SK-N-MC (cell line): Measurements from ENCODE around the gene HOPX.
"Not testable (repeated sequence)": the region's sequence is repeated elsewhere in the genome, so short reads cannot be mapped to it uniquely, and the experiment has no call there.

Experiments
- DNase-seq: peaks from one replicate; pipeline ENCODE4 v3.0.0-alpha.2; 2011; ENCODE audit warnings: low read depth, low spot score
- H3K27ac ChIP-seq: fragments of 200-600 bp; sonication (generic); 2 replicates; pipeline ENCODE4 v1.5.1; 2016; ENCODE audit warnings: mixed run types
- H3K36me3 ChIP-seq: fragments of 200-600 bp; sonication (generic); 2 replicates; pipeline ENCODE4 v1.6.1; 2017; ENCODE audit warnings: antibody characterized with exemption, low read length, mixed read lengths; ENCODE audit not compliant: insufficient read depth
- H3K4me3 ChIP-seq: fragments of 200-600 bp; sonication (generic); 2 replicates; pipeline ENCODE4 v1.5.1; 2016
- H3K9ac ChIP-seq: fragments of 200-600 bp; sonication (generic); 2 replicates; pipeline ENCODE4 v1.8.0; 2017; ENCODE audit warnings: mixed run types, mixed read lengths; ENCODE audit not compliant: insufficient read length
- H3K9me3 ChIP-seq: fragments of 200-600 bp; sonication (generic); 2 replicates; pipeline ENCODE4 v1.6.1; 2017; ENCODE audit warnings: low read depth, mild to moderate bottlenecking, antibody characterized with exemption, low read length, moderate library complexity, mixed read lengths
- EZH2 ChIP-seq: fragments of 200-600 bp; sonication (generic); IDR thresholded peaks from one replicate; pipeline ENCODE4 v1.6.1; 2017; ENCODE audit warnings: antibody characterized with exemption
- FOXP2 ChIP-seq: optimal IDR thresholded peaks from 2 replicates; pipeline ENCODE3; 2011; ENCODE audit warnings: mild to moderate bottlenecking, moderate library complexity; ENCODE audit not compliant: insufficient read depth; ENCODE audit errors: extremely low read length, control extremely low read depth
- POLR2AphosphoS5 ChIP-seq: IDR thresholded peaks from 2 replicates; pipeline ENCODE4 v1.6.1; 2012; ENCODE audit warnings: mild to moderate bottlenecking, low read depth, low read length, borderline replicate concordance

The HOPX gene

DNA sequence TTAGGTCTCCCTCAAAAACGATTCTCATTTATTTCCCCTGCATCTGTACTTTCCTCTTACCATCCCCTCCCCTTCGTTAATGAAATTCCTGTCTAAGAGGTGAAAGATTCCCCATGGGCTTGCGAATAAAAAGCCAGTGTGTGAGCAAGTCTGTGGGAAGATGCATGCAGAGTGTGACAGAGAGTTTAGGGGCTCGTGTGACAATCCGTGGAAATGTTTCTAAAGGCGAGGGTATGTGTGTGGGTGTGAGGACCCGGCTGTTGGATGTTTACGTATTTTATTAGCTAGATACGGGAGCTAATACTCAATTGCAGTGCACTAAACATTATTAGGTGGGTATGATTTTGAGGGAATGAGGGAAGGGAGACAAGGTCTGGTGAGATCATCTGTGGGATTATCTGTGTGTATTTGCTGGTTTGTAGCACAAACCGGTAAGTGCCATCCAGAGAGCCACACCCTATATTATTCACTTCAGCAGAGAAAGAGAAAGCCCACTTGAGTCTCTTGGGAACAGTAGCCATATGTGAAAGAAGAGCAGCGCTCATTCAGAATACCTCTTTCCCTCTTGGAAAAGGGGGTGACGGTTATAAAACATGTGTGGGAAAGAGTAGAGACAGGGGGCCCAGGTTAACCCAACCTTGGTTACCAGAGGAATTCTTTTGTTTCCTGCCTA is 893 bp upstream of the HOPX start:
- TF ChIP-seq POLR2AphosphoS5 (no peak), EZH2 (no peak), FOXP2 (no peak)
- Histone ChIP-seq H3K27ac (no peak overlapping the region), H3K9ac (no peak overlapping the region), H3K4me3 (no peak overlapping the region), H3K9me3 (no peaks in the 10 kb centered on the region), H3K36me3 (no peaks in the 10 kb centered on the region)
- DNase-seq, result no peak

DNA sequence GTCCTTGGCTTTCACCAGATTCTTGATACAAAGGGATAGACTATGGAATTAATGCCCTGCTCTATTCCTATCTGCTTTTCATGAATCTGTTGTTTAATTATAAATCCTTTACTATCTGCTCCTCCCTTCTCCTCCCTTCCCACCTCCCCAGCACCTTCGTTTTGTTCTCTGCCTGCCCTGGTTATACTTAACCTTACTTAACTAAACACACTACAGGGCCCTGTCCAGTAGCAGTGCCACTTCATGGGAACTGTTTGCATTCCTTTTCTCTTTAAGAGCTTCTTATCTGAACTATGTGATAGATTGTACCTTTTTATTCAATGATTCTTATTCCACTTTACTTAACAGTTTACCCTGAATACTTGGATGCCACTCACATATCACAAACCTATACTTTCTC is 830 bp downstream of the HOPX start:
- TF ChIP-seq FOXP2, result no peak
- no peak for TF ChIP-seq EZH2
- no peak for TF ChIP-seq POLR2AphosphoS5
- H3K4me3 ChIP-seq, result no peak overlapping the region

GRCh38 chr4:56677711-56678110 is 3.4 kb downstream of the HOPX start:
- no peak for DNase-seq
- Histone ChIP-seq H3K36me3 (no peaks in the 10 kb centered on the region), H3K9me3 (no peaks in the 10 kb centered on the region), H3K9ac (no peak overlapping the region), H3K27ac (no peak overlapping the region), H3K4me3 (no peak overlapping the region)
- no peak for TF ChIP-seq EZH2

More for the DNA sequence above, 830 bp downstream of the HOPX start:
- no peak for DNase-seq
- no peak overlapping the region for H3K9ac ChIP-seq
- no peaks in the 10 kb centered on the region for H3K36me3 ChIP-seq
- H3K27ac ChIP-seq, result no peak overlapping the region
- H3K9me3 ChIP-seq, result no peaks in the 10 kb centered on the region

DNA sequence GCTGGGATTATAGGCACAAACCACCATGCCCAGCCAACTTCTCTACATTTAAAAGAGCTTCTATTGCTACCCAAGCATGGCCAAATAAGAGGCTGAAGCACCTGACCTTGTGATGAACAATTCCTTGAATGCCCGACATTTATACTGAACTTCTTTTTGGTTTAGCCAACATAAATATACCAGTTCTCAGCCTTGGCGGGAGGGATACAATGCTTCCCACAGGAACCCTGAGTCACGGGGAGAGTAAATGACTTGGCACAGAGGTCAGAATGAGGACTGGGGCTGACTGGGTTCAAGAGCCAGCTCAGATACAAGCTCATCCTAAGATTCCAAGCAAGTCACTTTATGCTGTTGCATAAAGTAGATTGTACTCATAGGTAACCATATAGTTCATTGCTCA is 6.1 kb downstream of the HOPX start:
- H3K9me3 ChIP-seq, result no peaks in the 10 kb centered on the region
- TF ChIP-seq EZH2, result no peak
- no peak for TF ChIP-seq FOXP2
- TF ChIP-seq POLR2AphosphoS5, result no peak
- no peak overlapping the region for H3K27ac ChIP-seq
- H3K36me3 ChIP-seq, result no peaks in the 10 kb centered on the region
- DNase-seq, result no peak
- no peak overlapping the region for H3K4me3 ChIP-seq
- no peak overlapping the region for H3K9ac ChIP-seq

- Histone ChIP-seq H3K27ac (no peak overlapping the region), H3K9me3 (no peaks in the 10 kb centered on the region), H3K4me3 (no peak overlapping the region), H3K9ac (no peak overlapping the region), H3K36me3 (no peaks in the 10 kb centered on the region)
- TF ChIP-seq EZH2 (no peak), POLR2AphosphoS5 (no peak), FOXP2 (no peak)
- no peak for DNase-seq
These were observed 9.2 kb downstream of the HOPX start for GRCh38 chr4:56671860-56672259.

DNA sequence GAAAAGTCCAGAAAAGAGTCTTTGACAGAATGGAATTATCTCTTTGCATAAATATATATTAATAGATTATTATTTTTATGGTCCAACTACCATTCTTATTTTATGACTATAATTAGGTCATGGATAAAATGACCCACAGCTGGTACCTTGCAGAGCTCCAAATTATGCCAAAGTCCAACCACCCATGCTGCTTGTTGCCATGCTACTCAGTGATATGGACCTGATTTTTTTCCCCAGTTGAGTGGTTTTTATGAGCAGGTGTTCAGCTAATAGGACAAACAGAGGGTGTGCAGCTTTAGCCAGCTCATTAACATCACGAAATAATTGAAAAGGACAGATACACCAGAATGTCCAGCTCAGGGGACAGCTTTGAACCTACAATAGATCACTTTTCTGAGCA is 9.7 kb downstream of the HOPX start:
- H3K4me3 ChIP-seq, result no peak overlapping the region
- TF ChIP-seq POLR2AphosphoS5 (no peak), EZH2 (no peak), FOXP2 (no peak)
- H3K36me3 ChIP-seq, result no peaks in the 10 kb centered on the region
- no peak overlapping the region for H3K27ac ChIP-seq
- H3K9me3 ChIP-seq, result no peaks in the 10 kb centered on the region
- H3K9ac ChIP-seq, result no peak overlapping the region
- no peak for DNase-seq

DNA sequence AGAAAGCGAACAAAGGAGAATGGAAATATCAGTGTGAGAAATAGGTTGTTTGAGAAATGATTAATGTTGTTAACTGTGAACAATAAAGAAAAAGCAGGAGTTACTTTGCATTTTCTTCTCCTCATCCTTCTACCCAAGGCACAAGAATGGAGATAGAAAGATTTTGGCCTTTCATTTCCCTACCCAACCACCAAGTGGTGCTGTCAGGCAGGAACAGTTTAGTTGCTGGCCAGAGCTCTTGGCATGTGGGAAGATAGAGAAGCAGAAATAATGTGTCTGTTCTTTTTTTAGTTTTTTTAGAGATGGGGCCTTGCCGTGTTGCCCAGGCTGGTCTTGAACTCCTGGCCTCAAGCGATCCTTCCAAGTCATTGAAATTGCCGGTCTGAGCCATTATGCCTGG is 12.8 kb downstream of the HOPX start:
- H3K9me3 ChIP-seq, result no peaks in the 10 kb centered on the region
- no peak overlapping the region for H3K9ac ChIP-seq
- no peak overlapping the region for H3K4me3 ChIP-seq
- no peaks in the 10 kb centered on the region for H3K36me3 ChIP-seq
- H3K27ac ChIP-seq, result no peak overlapping the region
- DNase-seq, result no peak
- TF ChIP-seq POLR2AphosphoS5 (no peak), EZH2 (no peak), FOXP2 (no peak)

DNA sequence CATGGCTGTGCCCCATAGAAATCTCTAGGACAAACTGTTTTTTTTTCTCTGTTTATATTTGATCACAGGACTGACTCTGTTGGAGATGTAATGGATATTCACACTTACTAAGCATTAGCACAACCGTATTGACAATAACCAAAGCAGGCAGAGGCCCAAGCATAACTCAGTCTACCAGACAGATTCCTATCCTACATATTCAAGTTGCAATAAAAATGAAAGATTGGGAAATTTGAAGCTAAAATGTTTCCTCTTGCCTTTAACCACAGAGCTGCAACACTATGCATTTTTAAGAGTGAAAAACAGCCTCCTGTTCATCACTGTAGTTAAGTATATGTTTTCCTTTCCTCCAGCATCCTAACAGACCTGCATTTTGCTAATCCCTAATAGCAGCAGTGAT is 13.7 kb downstream of the HOPX start:
- not testable (repeated sequence) for H3K36me3 ChIP-seq, H3K4me3 ChIP-seq, H3K27ac ChIP-seq, H3K9ac ChIP-seq, H3K9me3 ChIP-seq, DNase-seq

DNA sequence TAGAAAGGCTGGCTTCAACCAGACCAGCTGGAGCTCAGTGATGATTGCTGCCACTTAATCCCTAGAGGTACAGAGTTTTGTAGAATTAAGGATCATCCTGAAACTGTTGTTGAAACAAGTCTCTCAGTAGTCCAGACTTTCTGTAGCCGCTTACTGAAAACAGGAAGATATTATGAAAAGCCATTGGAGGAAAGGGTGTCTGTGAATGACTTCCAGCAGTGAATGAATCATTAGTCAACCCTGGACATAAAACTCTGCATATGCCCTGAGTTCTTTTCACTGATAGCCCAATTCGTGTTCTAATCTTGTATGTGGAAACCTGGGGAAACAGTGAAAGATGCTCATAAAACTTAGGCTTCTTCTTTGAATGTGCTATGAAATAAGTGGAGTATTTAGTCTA is 14.8 kb downstream of the HOPX start:
- no peak overlapping the region for H3K4me3 ChIP-seq
- no peak for DNase-seq

More for the DNA sequence above, 14.8 kb downstream of the HOPX start:
- TF ChIP-seq POLR2AphosphoS5 (no peak), EZH2 (no peak), FOXP2 (no peak)
- Histone ChIP-seq H3K36me3 (no peaks in the 10 kb centered on the region), H3K9me3 (no peaks in the 10 kb centered on the region), H3K27ac (no peak overlapping the region), H3K9ac (no peak overlapping the region)
